ENCODE results near the gene IRGQ. TPM values are rescaled to one million over a fixed set of nuclear protein-coding genes. Genes with fewer than 3 reads are reported as not detected.
A peak's percentile ranks its signal among the peaks of the same experiment; 100 is the strongest.

Gene IRGQ
- total RNA-seq, 1 donor from 2014 or later = 27.4 TPM

DNA sequence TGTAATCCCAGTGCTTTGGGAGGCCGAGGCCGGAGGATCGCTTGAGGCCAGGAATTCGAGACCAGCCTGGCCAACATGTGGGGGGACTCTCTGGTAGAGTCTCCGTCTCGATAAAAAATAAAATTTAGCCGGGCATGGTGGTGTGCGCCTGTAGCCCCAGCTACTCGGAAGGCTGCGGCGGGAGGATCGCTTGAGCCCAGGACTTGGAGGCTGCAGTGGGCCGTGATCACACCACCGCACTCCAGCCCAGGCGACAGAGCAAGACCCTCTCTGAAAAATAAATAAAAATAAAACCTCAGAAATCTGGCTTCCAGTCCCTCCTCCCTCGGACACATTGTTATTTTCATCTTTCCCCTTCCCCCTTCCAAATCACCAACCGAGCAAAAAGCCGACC, 332 bp downstream of the IRGQ start:
- Mint-ChIP-seq H3K4me1 (peaks cover 25% of the 10 kb centered on the region), H3K4me3 (peak overlapping the region; percentile 93), H3K36me3 (peaks cover 10% of the 10 kb centered on the region), H3K27ac (peak overlapping the region; percentile 100), H3K9me3 (no peaks in the 10 kb centered on the region), H3K27me3 (ENCODE audit: insufficient read depth, low read depth) (peaks cover 14% of the 10 kb centered on the region)
- Histone ChIP-seq H3K4me1 (no peaks in the 10 kb centered on the region), H3K9me3 (ENCODE audit: low read depth) (no peaks in the 10 kb centered on the region), H3K4me2 (peak overlapping the region; percentile 97), H3K4me3 (peak overlapping the region; percentile 64), H3K27me3 (no peaks in the 10 kb centered on the region), H2AFZ (replicated peaks) (peak overlapping the region; percentile 18), H3F3A (ENCODE audit: low read depth) (peaks cover 25% of the 10 kb centered on the region), H4K20me1 (ENCODE audit: low read depth) (peaks cover 16% of the 10 kb centered on the region), H3K9ac (peak overlapping the region; percentile 71), H3K36me3 (no peaks in the 10 kb centered on the region), H3K27ac (no peak overlapping the region), H3K79me2 (ENCODE audit: low read depth) (peaks cover 45% of the 10 kb centered on the region)
- TF ChIP-seq CTCF (IDR thresholded peaks at IDR 0.05) = no peak
- TF ChIP-seq EZH2 (IDR thresholded peaks at IDR 0.05) = no peak
- TF ChIP-seq EZH2phosphoT487 (IDR thresholded peaks at IDR 0.05) = no peak
- peak; percentile 33 for DNase-seq (ENCODE audit: low spot score)

GRCh38 chr19:43594710-43595604, 977 bp downstream of the IRGQ start:
- H3K4me2 ChIP-seq = peak overlapping the region; percentile 97
- H3K4me3 ChIP-seq = peak overlapping the region; percentile 64
- Mint-ChIP-seq H3K9me3 (no peaks in the 10 kb centered on the region), H3K4me3 (peak overlapping the region; percentile 93), H3K27ac (peak overlapping the region; percentile 100), H3K27me3 (ENCODE audit: insufficient read depth, low read depth) (peaks cover 14% of the 10 kb centered on the region), H3K36me3 (peaks cover 10% of the 10 kb centered on the region), H3K4me1 (peaks cover 25% of the 10 kb centered on the region)
- DNase-seq (ENCODE audit: low spot score) = peak; percentile 91
- H3K27ac ChIP-seq = no peak overlapping the region
- TF ChIP-seq CTCF (IDR thresholded peaks at IDR 0.05) (peak; percentile 87), EZH2 (IDR thresholded peaks at IDR 0.05) (no peak), EZH2phosphoT487 (IDR thresholded peaks at IDR 0.05) (no peak)
- H2AFZ ChIP-seq (replicated peaks) = peak overlapping the region; percentile 18
- H3F3A ChIP-seq (ENCODE audit: low read depth) = peaks cover 21% of the 10 kb centered on the region
- peak overlapping the region; percentile 71 for H3K9ac ChIP-seq
- H3K9me3 ChIP-seq (ENCODE audit: low read depth) = no peaks in the 10 kb centered on the region
- peaks cover 17% of the 10 kb centered on the region for H4K20me1 ChIP-seq (ENCODE audit: low read depth)
- peaks cover 45% of the 10 kb centered on the region for H3K79me2 ChIP-seq (ENCODE audit: low read depth)
- H3K4me1 ChIP-seq = no peaks in the 10 kb centered on the region
- H3K27me3 ChIP-seq = no peaks in the 10 kb centered on the region
- H3K36me3 ChIP-seq = no peaks in the 10 kb centered on the region

GRCh38 chr19:43594081-43594697, 1.7 kb downstream of the IRGQ start:
- Histone ChIP-seq H3K4me2 (peak overlapping the region; percentile 97), H3K79me2 (ENCODE audit: low read depth) (peaks cover 45% of the 10 kb centered on the region), H3F3A (ENCODE audit: low read depth) (peaks cover 20% of the 10 kb centered on the region), H3K4me1 (no peaks in the 10 kb centered on the region), H3K4me3 (peak overlapping the region; percentile 64), H3K27me3 (no peaks in the 10 kb centered on the region), H3K9ac (no peak overlapping the region), H4K20me1 (ENCODE audit: low read depth) (peaks cover 21% of the 10 kb centered on the region), H3K9me3 (ENCODE audit: low read depth) (no peaks in the 10 kb centered on the region), H3K36me3 (no peaks in the 10 kb centered on the region), H2AFZ (replicated peaks) (no peak overlapping the region), H3K27ac (no peak overlapping the region)
- peak overlapping the region; percentile 93 for H3K4me3 Mint-ChIP-seq
- H3K36me3 Mint-ChIP-seq = peaks cover 12% of the 10 kb centered on the region
- no peak for DNase-seq (ENCODE audit: low spot score)
- H3K27ac Mint-ChIP-seq = no peak overlapping the region
- TF ChIP-seq EZH2 (IDR thresholded peaks at IDR 0.05) (no peak), CTCF (IDR thresholded peaks at IDR 0.05) (no peak), EZH2phosphoT487 (IDR thresholded peaks at IDR 0.05) (no peak)
- peaks cover 25% of the 10 kb centered on the region for H3K4me1 Mint-ChIP-seq
- no peaks in the 10 kb centered on the region for H3K9me3 Mint-ChIP-seq
- peaks cover 14% of the 10 kb centered on the region for H3K27me3 Mint-ChIP-seq (ENCODE audit: insufficient read depth, low read depth)
